H4 (cell line): Measurements from ENCODE around the gene OCSTAMP. TPM values are rescaled to one million over a fixed set of nuclear protein-coding genes. Genes with fewer than 3 reads are reported as not detected.

Source experiments
- DNase-seq: peaks from one replicate; pipeline ENCODE4 v3.0.0-alpha.2; 2015; ENCODE audit warnings: low spot score
- total RNA-seq: library from RNA; depleted of rRNA; stranded (reverse); fragments of >200 nt; shearing (Covaris generic); gene quantifications from 2 replicates; pipeline ENCODE4 v1.2.3, GENCODE V29; 2014; rRNA removed

OCSTAMP gene
- total RNA-seq, 1 experiment from 2014 or later: not detected

GRCh38 chr20:46519471-46520068 lies 30.9 kb downstream of the OCSTAMP start:
- DNase-seq: no peak

- DNase-seq: no peak
Observed at GRCh38 chr20:46512943-46513844, 37.3 kb downstream of the OCSTAMP start, which contains the start of gene ZNF334. Gene ZNF334, minus strand, starts transcription at chr20:46513559. Its CDS starts 1,457 bp downstream, at chr20:46512102.

GRCh38 chr20:46509523-46509922 lies 40.9 kb downstream of the OCSTAMP start:
- DNase-seq: no peak

GRCh38 chr20:46507760-46508407 lies 42.6 kb downstream of the OCSTAMP start:
- no peak for DNase-seq

GRCh38 chr20:46505506-46505905 lies 44.9 kb downstream of the OCSTAMP start:
- DNase-seq: no peak

- DNase-seq: no peak
Observed at GRCh38 chr20:46501961-46502360, 48.5 kb downstream of the OCSTAMP start.

- DNase-seq: no peak
Observed at GRCh38 chr20:46501337-46501942, 49.0 kb downstream of the OCSTAMP start.

- DNase-seq: no peak
Observed at GRCh38 chr20:46494077-46494476, 56.4 kb downstream of the OCSTAMP start.

GRCh38 chr20:46491354-46491753 lies 59.1 kb downstream of the OCSTAMP start:
- no peak for DNase-seq

Other genes with a start within 250 kb of the OCSTAMP start
- not detected in 2 replicates for gene CDH22, start 242.2 kb downstream of the OCSTAMP start, total RNA-seq
- 35.6 and 43.7 TPM in 2 replicates for gene ELMO2, start 144.0 kb downstream of the OCSTAMP start, total RNA-seq
- 0.14 TPM in 1 of 2 replicates, not detected in the other for gene ZNF334, start 37.1 kb downstream of the OCSTAMP start, total RNA-seq
- 0.12 TPM in 1 of 2 replicates, not detected in the other for gene SLC13A3, start 100.8 kb upstream of the OCSTAMP start, total RNA-seq
- gene TP53RK, start 138.8 kb upstream of the OCSTAMP start, total RNA-seq: 15.7 and 17.0 TPM in 2 replicates
- gene SLC2A10, start 159.0 kb upstream of the OCSTAMP start, total RNA-seq: 3.2 and 3.9 TPM in 2 replicates